GM18873 (cell line): Measurements from ENCODE around the gene PLXNA4.

Experiments used
- ATAC-seq: cut with Tn5 transposase; IDR thresholded peaks from one replicate; pipeline ENCODE4 v1.9.1; 2021; ENCODE audit warnings: mild to moderate bottlenecking, moderate library complexity, moderate number of reproducible peaks; ENCODE audit not compliant: unreplicated experiment, low FRiP score

Gene PLXNA4

GRCh38 chr7:132333301-132333700, 243.0 kb downstream of the PLXNA4 start:
- no peak for ATAC-seq

GRCh38 chr7:132328760-132329159, 247.5 kb downstream of the PLXNA4 start:
- ATAC-seq, result no peak

GRCh38 chr7:132328047-132328620, 248.1 kb downstream of the PLXNA4 start:
- no peak for ATAC-seq

GRCh38 chr7:132326878-132327589, 249.2 kb downstream of the PLXNA4 start:
- no peak for ATAC-seq

GRCh38 chr7:132322970-132323369, 253.3 kb downstream of the PLXNA4 start:
- no peak for ATAC-seq

GRCh38 chr7:132321387-132321786, 254.9 kb downstream of the PLXNA4 start:
- no peak for ATAC-seq

GRCh38 chr7:132319481-132319880, 256.8 kb downstream of the PLXNA4 start:
- no peak for ATAC-seq

GRCh38 chr7:132318352-132319318, 257.6 kb downstream of the PLXNA4 start:
- peak; percentile 84 for ATAC-seq

GRCh38 chr7:132317701-132318351, 258.4 kb downstream of the PLXNA4 start:
- no peak for ATAC-seq

- no peak for ATAC-seq
Measured at GRCh38 chr7:132312531-132313055, 263.7 kb downstream of the PLXNA4 start.

GRCh38 chr7:132311733-132312132, 264.5 kb downstream of the PLXNA4 start:
- no peak for ATAC-seq

GRCh38 chr7:132309102-132309805, 267.0 kb downstream of the PLXNA4 start:
- no peak for ATAC-seq

- no peak for ATAC-seq
Measured at GRCh38 chr7:132307465-132307864, 268.8 kb downstream of the PLXNA4 start.

- no peak for ATAC-seq
Measured at GRCh38 chr7:132300599-132301277, 275.5 kb downstream of the PLXNA4 start.

GRCh38 chr7:132298790-132299189, 277.5 kb downstream of the PLXNA4 start:
- ATAC-seq, result no peak

- no peak for ATAC-seq
Measured at GRCh38 chr7:132296820-132297219, 279.4 kb downstream of the PLXNA4 start.

- ATAC-seq, result no peak
Measured at GRCh38 chr7:132295175-132295574, 281.1 kb downstream of the PLXNA4 start.

- ATAC-seq, result no peak
Measured at GRCh38 chr7:132292803-132293202, 283.5 kb downstream of the PLXNA4 start.

GRCh38 chr7:132291481-132291880, 284.8 kb downstream of the PLXNA4 start:
- no peak for ATAC-seq
